Measurements from ENCODE around the gene PUM1.

The PUM1 gene

DNA sequence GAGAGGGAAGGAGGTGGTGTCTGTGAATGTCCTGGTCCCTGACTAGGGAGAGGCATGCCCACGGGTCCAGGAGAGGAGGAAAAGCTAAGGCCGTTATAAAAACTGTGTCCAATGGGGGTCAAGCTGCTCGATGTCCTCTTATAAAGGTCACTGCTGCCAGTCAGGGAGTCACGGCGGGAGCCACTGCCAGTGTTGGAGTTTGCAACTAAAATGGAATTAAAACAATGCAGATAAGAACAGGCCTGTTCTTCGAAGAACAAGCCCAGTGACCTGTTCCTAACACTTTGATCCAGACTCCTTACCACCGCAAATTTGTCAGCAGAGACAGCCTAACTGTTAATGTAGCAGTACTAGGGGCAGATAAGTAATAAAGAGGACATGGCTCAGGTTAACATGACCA lies 100.8 kb downstream of the PUM1 start:
- TF ChIP-seq ELF4 (IDR thresholded peaks at IDR 0.05) (no peak), FOXA1 (IDR thresholded peaks at IDR 0.05) (no peak)
- ChIA-PET POLR2A (no interaction called here), CTCF (no interaction called here)
- no peak for DNase-seq (ENCODE audit: extremely low spot score)

DNA sequence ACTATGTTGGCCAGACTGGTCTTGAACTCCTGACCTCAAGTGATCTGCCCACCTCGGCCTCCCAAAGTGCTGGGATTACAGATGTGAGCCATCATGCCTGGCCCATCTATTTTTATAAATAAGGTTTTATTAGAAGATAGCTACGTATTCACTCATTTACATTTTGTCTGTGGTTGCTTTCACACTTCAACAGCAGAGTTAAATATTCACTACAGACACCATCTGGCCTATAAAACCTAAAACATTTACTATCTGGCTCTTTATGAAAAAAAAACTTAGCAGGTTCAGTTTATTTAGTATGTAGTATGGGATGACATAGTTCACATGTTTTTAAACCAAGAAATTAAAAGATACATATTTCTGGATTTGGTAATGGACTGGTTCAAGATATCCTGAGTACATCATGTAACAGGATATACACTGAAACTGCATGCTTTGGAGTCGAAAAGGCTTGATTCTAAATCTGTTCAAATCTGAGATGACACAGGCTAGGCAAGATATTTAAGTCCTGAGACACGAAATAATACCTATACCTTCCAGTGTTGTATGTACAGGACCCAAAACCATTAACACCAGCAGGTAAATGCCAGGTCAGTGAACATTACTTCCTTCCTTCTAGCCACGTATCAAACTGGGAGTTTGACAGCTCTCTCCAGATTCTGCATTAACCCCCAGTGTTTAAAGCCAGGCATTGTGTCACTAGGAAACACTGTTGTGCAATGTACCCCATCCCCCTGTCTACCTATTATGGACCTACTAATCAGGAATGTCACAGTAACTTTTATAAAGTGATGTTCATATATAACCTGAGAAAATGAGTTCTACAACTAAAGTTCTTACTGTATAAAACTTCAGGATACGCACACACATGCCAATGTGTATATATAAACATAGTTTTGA lies 102.7 kb downstream of the PUM1 start:
- TF ChIP-seq ARNT (IDR thresholded peaks at IDR 0.05): no peak
- no peak for DNase-seq (ENCODE audit: extremely low spot score)
- CTCF ChIA-PET: no interaction called here
- POLR2A ChIA-PET: no interaction called here

- DNase-seq (ENCODE audit: extremely low spot score): no peak
- POLR2A ChIA-PET: no interaction called here
- CTCF ChIA-PET: no interaction called here
- TF ChIP-seq ELF4 (IDR thresholded peaks at IDR 0.05): no peak
- no peak for TF ChIP-seq CTBP1 (IDR thresholded peaks at IDR 0.05; ENCODE audit: borderline replicate concordance)
- no peak for TF ChIP-seq HDGF (IDR thresholded peaks at IDR 0.05; ENCODE audit: borderline replicate concordance)
- TF ChIP-seq ARNT (IDR thresholded peaks at IDR 0.05): no peak
Observed at GRCh38 chr1:30957560-30958222, 107.8 kb downstream of the PUM1 start.

DNA sequence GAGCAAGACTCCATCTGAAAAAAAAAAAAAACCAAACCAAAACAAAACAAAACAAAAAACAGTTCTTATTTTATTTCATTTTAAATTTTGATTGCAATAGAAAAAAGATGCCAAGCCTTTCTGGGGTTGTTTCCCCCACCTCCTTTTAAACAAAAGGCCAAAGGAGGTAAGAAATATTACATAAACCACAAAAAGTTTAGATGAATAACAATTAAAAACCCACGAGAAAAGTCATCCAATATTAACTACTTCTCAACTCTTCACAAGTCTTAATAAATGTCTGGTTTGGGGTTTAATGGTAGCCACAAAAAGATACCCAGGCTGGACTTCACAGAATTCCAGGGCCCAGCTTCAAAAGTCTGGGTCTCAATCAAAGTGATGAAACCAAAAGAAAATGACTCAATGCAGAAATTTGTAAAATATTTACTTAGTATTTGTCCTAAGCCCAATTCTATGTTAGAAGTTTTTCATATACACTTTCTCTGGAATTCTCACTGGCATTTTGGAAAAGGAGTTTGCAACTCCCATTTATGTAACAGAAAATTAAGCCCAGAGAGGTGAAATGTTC lies 110.0 kb downstream of the PUM1 start:
- DNase-seq (ENCODE audit: extremely low spot score): no peak
- ChIA-PET POLR2A (no interaction called here), CTCF (no interaction called here)
- TF ChIP-seq CTBP1 (IDR thresholded peaks at IDR 0.05; ENCODE audit: borderline replicate concordance) (no peak), FOXK2 (IDR thresholded peaks at IDR 0.05) (no peak), HDGF (IDR thresholded peaks at IDR 0.05; ENCODE audit: borderline replicate concordance) (no peak), ZNF384 (IDR thresholded peaks at IDR 0.05) (no peak), SP1 (IDR thresholded peaks at IDR 0.05) (no peak), L3MBTL2 (conservative IDR thresholded peaks at IDR 0.05) (no peak), LEF1 (IDR thresholded peaks at IDR 0.05; ENCODE audit: borderline replicate concordance) (no peak), BHLHE40 (IDR thresholded peaks at IDR 0.05; ENCODE audit: borderline replicate concordance) (no peak), TARDBP (IDR thresholded peaks at IDR 0.05) (no peak), ARNT (IDR thresholded peaks at IDR 0.05) (no peak), SUZ12 (IDR thresholded peaks at IDR 0.05) (no peak), NFRKB (IDR thresholded peaks at IDR 0.05) (no peak), FOXM1 (IDR thresholded peaks at IDR 0.05; ENCODE audit: borderline replicate concordance) (no peak), FOXA1 (IDR thresholded peaks at IDR 0.05) (no peak), ELF4 (IDR thresholded peaks at IDR 0.05) (no peak)
- TF ChIP-seq, protein P1, sequence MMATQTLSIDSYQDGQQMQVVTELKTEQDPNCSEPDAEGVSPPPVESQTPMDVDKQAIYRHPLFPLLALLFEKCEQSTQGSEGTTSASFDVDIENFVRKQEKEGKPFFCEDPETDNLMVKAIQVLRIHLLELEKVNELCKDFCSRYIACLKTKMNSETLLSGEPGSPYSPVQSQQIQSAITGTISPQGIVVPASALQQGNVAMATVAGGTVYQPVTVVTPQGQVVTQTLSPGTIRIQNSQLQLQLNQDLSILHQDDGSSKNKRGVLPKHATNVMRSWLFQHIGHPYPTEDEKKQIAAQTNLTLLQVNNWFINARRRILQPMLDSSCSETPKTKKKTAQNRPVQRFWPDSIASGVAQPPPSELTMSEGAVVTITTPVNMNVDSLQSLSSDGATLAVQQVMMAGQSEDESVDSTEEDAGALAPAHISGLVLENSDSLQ (IDR thresholded peaks at IDR 0.05): no peak

DNA sequence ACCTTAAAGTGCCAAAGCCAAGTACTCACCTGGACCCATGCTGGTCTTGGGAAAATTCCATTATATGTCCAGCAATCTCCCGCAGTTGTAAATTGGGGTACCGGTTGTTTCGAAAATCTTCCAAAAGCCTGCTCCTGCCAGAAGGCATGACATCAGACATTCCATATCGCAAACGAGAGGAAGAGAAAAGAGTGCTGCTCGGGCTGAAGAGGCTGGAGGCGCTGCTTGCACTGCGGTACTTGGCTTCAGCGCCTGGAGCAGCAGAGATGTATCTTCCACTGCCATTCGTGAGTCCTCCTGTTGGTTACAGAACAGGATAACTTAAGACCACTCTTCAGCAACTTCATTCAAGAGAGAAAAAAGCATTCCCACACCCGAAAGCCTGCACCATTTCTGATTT lies 111.8 kb downstream of the PUM1 start:
- CTCF ChIA-PET: no interaction called here
- POLR2A ChIA-PET: no interaction called here
- TF ChIP-seq LEF1 (IDR thresholded peaks at IDR 0.05; ENCODE audit: borderline replicate concordance) (no peak), NFRKB (IDR thresholded peaks at IDR 0.05) (no peak), CTBP1 (IDR thresholded peaks at IDR 0.05; ENCODE audit: borderline replicate concordance) (no peak), L3MBTL2 (conservative IDR thresholded peaks at IDR 0.05) (no peak), ARNT (IDR thresholded peaks at IDR 0.05) (no peak), BHLHE40 (IDR thresholded peaks at IDR 0.05; ENCODE audit: borderline replicate concordance) (no peak), FOXK2 (IDR thresholded peaks at IDR 0.05) (no peak), FOXM1 (IDR thresholded peaks at IDR 0.05; ENCODE audit: borderline replicate concordance) (no peak), FOXA1 (IDR thresholded peaks at IDR 0.05) (no peak), SP1 (IDR thresholded peaks at IDR 0.05) (no peak), TARDBP (IDR thresholded peaks at IDR 0.05) (no peak), ELF4 (IDR thresholded peaks at IDR 0.05) (no peak), ZNF384 (IDR thresholded peaks at IDR 0.05) (no peak)
- TF ChIP-seq, protein P1 (IDR thresholded peaks at IDR 0.05): no peak
- DNase-seq (ENCODE audit: extremely low spot score): no peak

DNA sequence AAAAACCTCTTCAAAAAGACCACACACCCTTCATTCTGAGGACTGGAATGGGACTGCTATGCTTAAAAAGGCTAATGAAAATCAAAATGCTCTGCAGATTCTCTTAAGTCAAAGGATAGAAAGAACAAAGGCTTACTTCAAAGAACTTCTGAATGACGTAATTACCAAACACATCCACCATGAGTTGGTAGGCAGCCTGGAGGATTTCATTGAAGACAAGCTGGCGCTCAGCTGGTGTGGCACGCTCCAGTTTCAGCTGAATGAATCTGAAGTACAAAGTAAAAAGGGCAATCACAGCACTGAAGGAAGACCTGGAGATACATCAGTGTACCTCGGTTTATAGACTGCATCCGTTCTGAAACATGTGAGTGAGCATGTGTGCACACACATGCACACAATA lies 113.4 kb downstream of the PUM1 start:
- ChIA-PET POLR2A (no interaction called here), CTCF (no interaction called here)
- no peak for DNase-seq (ENCODE audit: extremely low spot score)
- TF ChIP-seq LEF1 (IDR thresholded peaks at IDR 0.05; ENCODE audit: borderline replicate concordance) (no peak), FOXA1 (IDR thresholded peaks at IDR 0.05) (no peak), CTBP1 (IDR thresholded peaks at IDR 0.05; ENCODE audit: borderline replicate concordance) (no peak), BHLHE40 (IDR thresholded peaks at IDR 0.05; ENCODE audit: borderline replicate concordance) (no peak), FOXK2 (IDR thresholded peaks at IDR 0.05) (no peak), ZNF384 (IDR thresholded peaks at IDR 0.05) (no peak), SUZ12 (IDR thresholded peaks at IDR 0.05) (no peak), FOXM1 (IDR thresholded peaks at IDR 0.05; ENCODE audit: borderline replicate concordance) (no peak), SP1 (IDR thresholded peaks at IDR 0.05) (no peak), ARNT (IDR thresholded peaks at IDR 0.05) (no peak), ELF4 (IDR thresholded peaks at IDR 0.05) (no peak), HDGF (IDR thresholded peaks at IDR 0.05; ENCODE audit: borderline replicate concordance) (no peak), NFRKB (IDR thresholded peaks at IDR 0.05) (no peak), L3MBTL2 (conservative IDR thresholded peaks at IDR 0.05) (no peak), TARDBP (IDR thresholded peaks at IDR 0.05) (no peak)
- TF ChIP-seq, protein P1 (IDR thresholded peaks at IDR 0.05): no peak

Measured in HEK293T (cell line).